Neural progenitor cell (in vitro differentiated cells): Measurements from ENCODE around the gene GTF2IRD1. TPM values are rescaled to one million over a fixed set of nuclear protein-coding genes. Genes with fewer than 3 reads are reported as not detected.
"Not testable (repeated sequence)": the region's sequence is repeated elsewhere in the genome, so short reads cannot be mapped to it uniquely, and the experiment has no call there.

Experiments
- DNase-seq: peaks from one replicate; pipeline ENCODE4 v3.0.0-alpha.2; 2016; ENCODE audit warnings: low spot score
- H2AFZ ChIP-seq: fragments of 200-600 bp; sonication (generic); replicated peaks from 2 replicates; pipeline ENCODE4 v1.6.1; 2016; ENCODE audit warnings: antibody characterized with exemption
- H3F3A ChIP-seq: fragments of 200-600 bp; sonication (generic); 2 replicates; pipeline ENCODE4 v1.6.1; 2016; ENCODE audit warnings: antibody characterized with exemption, low read depth
- H3K27ac ChIP-seq: fragments of 200-600 bp; sonication (generic); 2 replicates; pipeline ENCODE4 v1.5.1; 2016; ENCODE audit warnings: mild to moderate bottlenecking
- H3K27me3 ChIP-seq: fragments of 200-600 bp; sonication (generic); 2 replicates; pipeline ENCODE4 v1.6.1; 2016; ENCODE audit warnings: mild to moderate bottlenecking, moderate library complexity
- H3K36me3 ChIP-seq: fragments of 200-600 bp; sonication (generic); 2 replicates; pipeline ENCODE4 v1.5.1; 2016
- H3K4me1 ChIP-seq: fragments of 200-600 bp; sonication (generic); 2 replicates; pipeline ENCODE4 v1.6.1; 2016; ENCODE audit warnings: mixed run types
- H3K4me2 ChIP-seq: fragments of 200-600 bp; sonication (generic); 2 replicates; pipeline ENCODE4 v1.6.1; 2016
- H3K4me3 ChIP-seq: fragments of 200-600 bp; sonication (generic); 2 replicates; pipeline ENCODE4 v1.5.1; 2016
- H3K79me2 ChIP-seq: fragments of 200-600 bp; sonication (generic); 2 replicates; pipeline ENCODE4 v1.6.1; 2016; ENCODE audit warnings: low read depth
- H3K9ac ChIP-seq: fragments of 200-600 bp; sonication (generic); 2 replicates; pipeline ENCODE4 v1.6.1; 2016
- H3K9me3 ChIP-seq: fragments of 200-600 bp; sonication (generic); 2 replicates; pipeline ENCODE4 v1.5.1; 2016; ENCODE audit warnings: low read depth
- H4K20me1 ChIP-seq: fragments of 200-600 bp; sonication (generic); 2 replicates; pipeline ENCODE4 v1.6.1; 2016; ENCODE audit warnings: low read depth
- H3K27ac Mint-ChIP-seq: 3 replicates; pipeline ENCODE4 v1.8.0; 2021; ENCODE audit warnings: mixed read lengths
- H3K27me3 Mint-ChIP-seq: 2 replicates; pipeline ENCODE4 v1.8.0; 2022; ENCODE audit warnings: low read depth, mild to moderate bottlenecking, inconsistent platforms, moderate library complexity, mixed read lengths; ENCODE audit not compliant: insufficient read depth
- H3K36me3 Mint-ChIP-seq: 3 replicates; pipeline ENCODE4 v1.8.0; 2021; ENCODE audit warnings: mixed read lengths
- H3K4me1 Mint-ChIP-seq: 3 replicates; pipeline ENCODE4 v1.8.0; 2021; ENCODE audit warnings: mixed read lengths
- H3K4me3 Mint-ChIP-seq: 3 replicates; pipeline ENCODE4 v1.8.0; 2021; ENCODE audit warnings: mild to moderate bottlenecking, moderate library complexity, mixed read lengths
- H3K9me3 Mint-ChIP-seq: 3 replicates; pipeline ENCODE4 v1.8.0; 2020; ENCODE audit warnings: mixed read lengths
- CTCF ChIP-seq: fragments of 200-600 bp; sonication (generic); IDR thresholded peaks from 2 replicates; pipeline ENCODE4 v1.5.1; 2017; ENCODE audit warnings: antibody characterized with exemption, mild to moderate bottlenecking
- EZH2 ChIP-seq: fragments of 200-600 bp; sonication (generic); IDR thresholded peaks from 2 replicates; pipeline ENCODE4 v1.6.1; 2017; ENCODE audit warnings: antibody characterized with exemption, mild to moderate bottlenecking, moderate library complexity
- EZH2phosphoT487 ChIP-seq: fragments of 200-600 bp; sonication (generic); IDR thresholded peaks from 2 replicates; pipeline ENCODE4 v1.6.1; 2017; ENCODE audit warnings: antibody characterized with exemption
- total RNA-seq: library from RNA; depleted of rRNA; stranded (reverse); fragments of >200 nt; gene quantifications from 2 replicates; pipeline ENCODE4 v1.2.3, GENCODE V29; 2015; ENCODE audit warnings: low replicate concordance

GTF2IRD1 gene
- total RNA-seq, 1 donor from 2014 or later, result 25.6 TPM

GRCh38 chr7:74525140-74525539, 71.4 kb downstream of the GTF2IRD1 start:
- H3K36me3 ChIP-seq, result no peaks in the 10 kb centered on the region
- no peaks in the 10 kb centered on the region for H3K4me1 ChIP-seq
- Mint-ChIP-seq H3K27me3 (no peaks in the 10 kb centered on the region), H3K36me3 (peaks cover 32% of the 10 kb centered on the region), H3K4me3 (no peak overlapping the region), H3K27ac (no peak overlapping the region), H3K9me3 (peaks cover 1% of the 10 kb centered on the region), H3K4me1 (no peaks in the 10 kb centered on the region)
- H2AFZ ChIP-seq, result no peak overlapping the region
- TF ChIP-seq EZH2 (no peak), EZH2phosphoT487 (no peak), CTCF (no peak)
- H3K79me2 ChIP-seq, result no peaks in the 10 kb centered on the region
- no peak overlapping the region for H3K4me2 ChIP-seq
- H3K27ac ChIP-seq, result no peak overlapping the region
- no peaks in the 10 kb centered on the region for H3F3A ChIP-seq
- H3K9ac ChIP-seq, result no peak overlapping the region
- no peak overlapping the region for H3K4me3 ChIP-seq
- H3K9me3 ChIP-seq, result no peaks in the 10 kb centered on the region
- no peaks in the 10 kb centered on the region for H3K27me3 ChIP-seq
- no peak for DNase-seq
- H4K20me1 ChIP-seq, result no peaks in the 10 kb centered on the region

- no peak for DNase-seq
- no peak overlapping the region for H3K9ac ChIP-seq
- H3K27me3 Mint-ChIP-seq, result no peaks in the 10 kb centered on the region
- no peaks in the 10 kb centered on the region for H3K36me3 ChIP-seq
- H3K4me3 Mint-ChIP-seq, result peak overlapping the region; percentile 21
- H3F3A ChIP-seq, result no peaks in the 10 kb centered on the region
- H4K20me1 ChIP-seq, result no peaks in the 10 kb centered on the region
- no peak overlapping the region for H3K27ac Mint-ChIP-seq
- H3K4me3 ChIP-seq, result no peak overlapping the region
- H3K4me1 Mint-ChIP-seq, result no peaks in the 10 kb centered on the region
- H3K9me3 ChIP-seq, result no peaks in the 10 kb centered on the region
- TF ChIP-seq EZH2 (no peak), EZH2phosphoT487 (no peak)
- H3K27ac ChIP-seq, result no peak overlapping the region
- no peaks in the 10 kb centered on the region for H3K79me2 ChIP-seq
- H3K4me1 ChIP-seq, result no peaks in the 10 kb centered on the region
- H3K4me2 ChIP-seq, result no peak overlapping the region
- peaks cover 1% of the 10 kb centered on the region for H3K9me3 Mint-ChIP-seq
- H3K36me3 Mint-ChIP-seq, result peaks cover 29% of the 10 kb centered on the region
- H2AFZ ChIP-seq, result no peak overlapping the region
- no peaks in the 10 kb centered on the region for H3K27me3 ChIP-seq
Measured at GRCh38 chr7:74525881-74526280, 72.2 kb downstream of the GTF2IRD1 start.

GRCh38 chr7:74526780-74527179, 73.1 kb downstream of the GTF2IRD1 start:
- Histone ChIP-seq H3K79me2 (no peaks in the 10 kb centered on the region), H3K4me2 (no peak overlapping the region), H3F3A (no peaks in the 10 kb centered on the region), H2AFZ (no peak overlapping the region), H3K9me3 (no peaks in the 10 kb centered on the region), H3K36me3 (no peaks in the 10 kb centered on the region), H3K4me3 (no peak overlapping the region), H3K27me3 (no peaks in the 10 kb centered on the region), H3K27ac (no peak overlapping the region), H4K20me1 (no peaks in the 10 kb centered on the region), H3K9ac (no peak overlapping the region), H3K4me1 (no peaks in the 10 kb centered on the region)
- TF ChIP-seq EZH2 (no peak), CTCF (no peak), EZH2phosphoT487 (no peak)
- H3K27ac Mint-ChIP-seq, result no peak overlapping the region
- no peaks in the 10 kb centered on the region for H3K9me3 Mint-ChIP-seq
- no peak overlapping the region for H3K4me3 Mint-ChIP-seq
- H3K4me1 Mint-ChIP-seq, result no peaks in the 10 kb centered on the region
- no peak for DNase-seq
- H3K27me3 Mint-ChIP-seq, result peaks cover 2% of the 10 kb centered on the region
- H3K36me3 Mint-ChIP-seq, result peaks cover 21% of the 10 kb centered on the region

- no peak overlapping the region for H3K4me3 Mint-ChIP-seq
- Histone ChIP-seq H3K79me2 (no peaks in the 10 kb centered on the region), H3K36me3 (no peaks in the 10 kb centered on the region)
Measured at GRCh38 chr7:74527842-74528241, 74.1 kb downstream of the GTF2IRD1 start.

GRCh38 chr7:74528773-74529172, 75.1 kb downstream of the GTF2IRD1 start:
- not testable (repeated sequence) for H2AFZ ChIP-seq, H3K4me3 Mint-ChIP-seq, H3K27me3 Mint-ChIP-seq, H3F3A ChIP-seq, H3K27ac Mint-ChIP-seq, H3K9me3 Mint-ChIP-seq, H3K27me3 ChIP-seq, H3K4me2 ChIP-seq, H3K4me1 Mint-ChIP-seq, H3K9ac ChIP-seq, H3K9me3 ChIP-seq, H3K27ac ChIP-seq, H3K36me3 ChIP-seq, H3K4me3 ChIP-seq, H3K4me1 ChIP-seq, H3K79me2 ChIP-seq, DNase-seq, H4K20me1 ChIP-seq
- H3K36me3 Mint-ChIP-seq, result peaks cover 17% of the 10 kb centered on the region

More at GRCh38 chr7:74527842-74528241, 74.1 kb downstream of the GTF2IRD1 start:
- no peak for DNase-seq
- Histone ChIP-seq H3K27me3 (no peaks in the 10 kb centered on the region), H3K4me1 (no peaks in the 10 kb centered on the region), H3K9me3 (no peaks in the 10 kb centered on the region), H3K4me2 (no peak overlapping the region), H2AFZ (no peak overlapping the region), H3K9ac (no peak overlapping the region), H4K20me1 (no peaks in the 10 kb centered on the region), H3F3A (no peaks in the 10 kb centered on the region), H3K27ac (no peak overlapping the region), H3K4me3 (no peak overlapping the region)
- no peak for TF ChIP-seq CTCF
- no peak for TF ChIP-seq EZH2phosphoT487
- TF ChIP-seq EZH2, result no peak
- Mint-ChIP-seq H3K27ac (no peak overlapping the region), H3K4me1 (no peaks in the 10 kb centered on the region), H3K27me3 (peaks cover 6% of the 10 kb centered on the region), H3K36me3 (peaks cover 16% of the 10 kb centered on the region), H3K9me3 (no peaks in the 10 kb centered on the region)
